ENCODE measurements around the gene ZNF385B.

Gene ZNF385B

DNA sequence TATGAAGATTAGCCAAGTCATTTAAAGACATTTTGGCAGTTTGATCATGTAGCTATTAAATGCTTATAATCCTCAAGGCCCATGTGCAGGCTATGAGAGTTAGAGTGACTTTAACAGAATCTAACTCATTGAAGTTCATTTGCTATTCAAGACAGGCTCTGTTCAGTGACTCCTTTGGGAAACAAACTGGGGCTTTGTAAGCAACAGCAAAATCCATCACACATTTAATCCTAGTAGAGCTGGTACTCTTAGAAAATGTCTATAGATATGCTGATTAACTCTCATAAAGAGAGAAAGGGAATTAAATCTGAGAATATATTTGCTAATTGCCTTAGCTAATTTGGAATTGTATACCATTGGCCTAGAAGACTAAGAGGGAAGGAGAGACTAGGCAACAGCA lies 414.0 kb downstream of the ZNF385B start:
- no peak for DNase-seq (ENCODE audit: low read depth, low spot score)
- H3K4me3 ChIP-seq (ENCODE audit: low read depth, low read length): no peak overlapping the region
- in situ Hi-C loops (cut with HindIII; ENCODE audit: low sequenced_read_pairs): no loop called here
- TF ChIP-seq, protein P1, sequence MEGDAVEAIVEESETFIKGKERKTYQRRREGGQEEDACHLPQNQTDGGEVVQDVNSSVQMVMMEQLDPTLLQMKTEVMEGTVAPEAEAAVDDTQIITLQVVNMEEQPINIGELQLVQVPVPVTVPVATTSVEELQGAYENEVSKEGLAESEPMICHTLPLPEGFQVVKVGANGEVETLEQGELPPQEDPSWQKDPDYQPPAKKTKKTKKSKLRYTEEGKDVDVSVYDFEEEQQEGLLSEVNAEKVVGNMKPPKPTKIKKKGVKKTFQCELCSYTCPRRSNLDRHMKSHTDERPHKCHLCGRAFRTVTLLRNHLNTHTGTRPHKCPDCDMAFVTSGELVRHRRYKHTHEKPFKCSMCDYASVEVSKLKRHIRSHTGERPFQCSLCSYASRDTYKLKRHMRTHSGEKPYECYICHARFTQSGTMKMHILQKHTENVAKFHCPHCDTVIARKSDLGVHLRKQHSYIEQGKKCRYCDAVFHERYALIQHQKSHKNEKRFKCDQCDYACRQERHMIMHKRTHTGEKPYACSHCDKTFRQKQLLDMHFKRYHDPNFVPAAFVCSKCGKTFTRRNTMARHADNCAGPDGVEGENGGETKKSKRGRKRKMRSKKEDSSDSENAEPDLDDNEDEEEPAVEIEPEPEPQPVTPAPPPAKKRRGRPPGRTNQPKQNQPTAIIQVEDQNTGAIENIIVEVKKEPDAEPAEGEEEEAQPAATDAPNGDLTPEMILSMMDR (IDR thresholded peaks at IDR 0.05; ENCODE audit: low read depth, low read length): no peak

DNA sequence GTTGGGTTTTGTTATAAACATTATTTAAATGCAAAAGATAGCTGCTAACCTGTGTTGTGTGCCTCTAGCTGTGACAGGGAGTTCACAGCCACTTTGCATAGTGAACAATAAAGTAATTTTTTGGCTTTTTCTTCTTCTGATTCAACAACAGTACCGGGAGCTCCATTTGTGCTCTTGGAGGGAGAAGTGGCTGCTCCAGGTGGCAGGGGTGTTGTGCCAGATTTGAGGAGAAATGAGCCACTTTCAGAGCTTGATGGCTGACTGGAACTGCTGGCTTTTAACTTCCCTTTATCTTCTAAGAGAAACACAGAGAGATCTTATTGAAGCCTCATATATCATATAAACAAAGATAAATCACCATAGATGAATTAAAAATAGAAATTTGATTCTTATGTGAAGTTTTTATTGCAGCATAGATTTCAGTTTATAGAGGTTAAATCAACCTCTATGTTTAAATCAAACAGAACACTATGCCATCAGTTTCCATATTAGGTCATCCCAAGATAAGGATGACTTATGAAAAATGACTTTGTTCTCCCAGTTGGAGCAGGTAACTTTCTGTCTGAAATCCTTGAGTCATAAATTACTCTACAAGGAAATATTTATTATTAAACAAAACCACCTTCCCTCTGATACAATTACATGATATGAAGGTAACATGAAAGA lies 414.8 kb downstream of the ZNF385B start:
- no peak for DNase-seq (ENCODE audit: low read depth, low spot score)
- no peak overlapping the region for H3K4me3 ChIP-seq (ENCODE audit: low read depth, low read length)
- TF ChIP-seq, protein P1 (IDR thresholded peaks at IDR 0.05; ENCODE audit: low read depth, low read length): no peak
- in situ Hi-C loops (cut with HindIII; ENCODE audit: low sequenced_read_pairs): no loop called here

DNA sequence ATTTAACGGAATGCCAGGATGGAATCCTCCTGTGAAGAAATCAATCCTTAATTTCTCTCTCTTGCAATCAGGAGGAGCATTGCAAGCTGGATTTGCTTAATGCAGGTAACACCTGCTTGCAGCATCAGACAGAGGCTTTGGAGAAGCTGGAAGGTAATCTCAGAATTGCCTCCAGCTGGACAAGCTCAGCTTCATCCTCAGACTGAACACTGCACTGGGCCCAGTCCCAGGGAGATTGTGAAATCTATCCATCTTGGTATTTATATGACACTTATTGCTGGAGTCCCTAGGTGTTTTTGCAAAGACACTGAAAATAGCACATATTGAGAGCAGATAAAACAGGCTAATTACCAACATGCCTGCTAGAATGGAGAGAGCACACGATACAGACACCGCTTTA lies 417.4 kb downstream of the ZNF385B start:
- DNase-seq (ENCODE audit: low read depth, low spot score): no peak
- TF ChIP-seq, protein P1 (IDR thresholded peaks at IDR 0.05; ENCODE audit: low read depth, low read length): no peak
- H3K4me3 ChIP-seq (ENCODE audit: low read depth, low read length): no peak overlapping the region
- in situ Hi-C loops (cut with HindIII; ENCODE audit: low sequenced_read_pairs): no loop called here

DNA sequence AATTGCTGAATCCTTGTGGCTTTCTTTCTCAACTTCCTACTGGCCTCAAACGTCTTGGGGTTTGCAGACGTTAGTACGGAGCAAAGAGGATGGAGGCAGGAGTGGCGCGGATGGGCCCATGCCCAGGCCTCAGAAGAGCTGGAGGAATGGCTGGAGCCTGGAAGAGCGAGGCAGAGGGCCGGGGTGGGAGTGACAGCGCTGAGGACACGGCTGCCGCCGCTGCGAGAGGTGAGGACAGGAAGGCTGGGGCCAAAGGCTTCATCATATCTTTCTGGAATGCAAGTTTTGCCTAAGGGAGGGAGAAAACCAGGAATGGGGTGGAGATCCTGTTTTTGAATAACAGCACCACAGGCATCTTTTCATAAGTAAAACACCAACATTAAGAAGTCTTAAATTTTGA lies 418.2 kb downstream of the ZNF385B start:
- in situ Hi-C loops (cut with HindIII; ENCODE audit: low sequenced_read_pairs): no loop called here
- no peak overlapping the region for H3K4me3 ChIP-seq (ENCODE audit: low read depth, low read length)
- TF ChIP-seq, protein P1 (IDR thresholded peaks at IDR 0.05; ENCODE audit: low read depth, low read length): no peak
- no peak for DNase-seq (ENCODE audit: low read depth, low spot score)

DNA sequence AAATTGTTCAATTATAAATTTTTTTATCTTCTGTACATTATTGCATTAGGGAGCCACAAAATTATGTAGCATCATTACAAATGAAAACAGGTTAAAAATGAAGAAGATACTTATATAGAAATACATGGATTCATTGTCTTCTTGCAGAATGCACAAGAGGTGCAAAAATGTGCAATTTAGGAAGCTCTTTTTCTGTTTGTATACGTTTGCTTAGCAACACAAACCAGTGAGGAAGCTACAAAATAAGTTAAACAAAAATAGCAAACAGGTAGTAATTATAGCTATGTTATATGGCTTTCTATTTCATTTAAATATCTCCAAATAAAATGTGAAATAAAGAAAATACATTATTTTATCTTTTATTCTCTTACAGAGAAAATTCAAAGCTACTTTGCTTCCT lies 419.2 kb downstream of the ZNF385B start:
- no peak for DNase-seq (ENCODE audit: low read depth, low spot score)
- H3K4me3 ChIP-seq (ENCODE audit: low read depth, low read length): no peak overlapping the region
- TF ChIP-seq, protein P1 (IDR thresholded peaks at IDR 0.05; ENCODE audit: low read depth, low read length): no peak
- in situ Hi-C loops (cut with HindIII; ENCODE audit: low sequenced_read_pairs): no loop called here

DNA sequence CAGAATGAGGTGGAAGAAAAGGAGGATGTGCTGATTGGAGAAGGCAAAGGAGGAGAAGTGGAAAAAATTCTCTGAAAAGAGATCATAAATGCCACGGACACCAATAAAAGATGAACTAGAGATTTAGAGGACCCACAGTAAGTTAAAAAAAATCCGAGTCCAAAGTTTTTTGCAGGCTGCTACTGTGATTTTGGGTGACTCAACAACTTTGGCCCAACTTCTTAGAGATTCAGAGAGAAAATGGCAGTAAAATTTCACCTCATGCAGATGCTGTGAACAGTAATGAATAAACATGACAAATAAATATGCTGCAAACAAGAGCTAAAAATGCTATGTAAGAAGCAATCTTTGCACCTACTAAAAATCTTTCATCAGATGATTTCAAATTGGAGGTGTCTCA lies 419.9 kb downstream of the ZNF385B start:
- TF ChIP-seq, protein P1 (IDR thresholded peaks at IDR 0.05; ENCODE audit: low read depth, low read length): no peak
- no peak for DNase-seq (ENCODE audit: low read depth, low spot score)
- in situ Hi-C loops (cut with HindIII; ENCODE audit: low sequenced_read_pairs): no loop called here
- no peak overlapping the region for H3K4me3 ChIP-seq (ENCODE audit: low read depth, low read length)

Data from astrocyte of the spinal cord (primary cell).